ENCODE data around the gene SEC16A. TPM values are rescaled to one million over a fixed set of nuclear protein-coding genes. Genes with fewer than 3 reads are reported as not detected.

The SEC16A gene
- total RNA-seq, 1 donor from 2014 or later: 10.6 TPM

DNA sequence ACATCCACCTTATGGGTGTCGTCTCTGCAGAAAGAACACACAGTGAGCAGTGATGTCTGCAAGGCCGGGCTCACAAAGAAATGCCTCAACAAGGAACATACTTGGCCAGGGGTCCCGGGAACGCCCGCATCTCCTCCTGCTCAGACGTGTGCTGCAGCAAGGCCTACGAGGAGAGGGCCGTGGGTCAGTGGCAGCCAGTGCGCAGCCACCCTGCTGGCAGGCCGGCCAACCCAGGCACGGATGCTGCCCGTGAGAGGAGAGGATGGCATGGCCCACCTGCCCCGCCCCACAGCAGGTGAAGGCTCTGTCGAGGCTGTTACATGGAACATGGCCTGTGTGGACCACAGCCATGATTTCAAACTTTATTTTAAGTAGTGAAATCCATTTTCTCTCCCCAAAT, 19.3 kb downstream of the SEC16A start:
- DNase-seq: no peak

GRCh38 chr9:136462664-136463063, 20.2 kb downstream of the SEC16A start:
- no peak for DNase-seq

GRCh38 chr9:136460772-136461325, 22.0 kb downstream of the SEC16A start:
- no peak for DNase-seq

GRCh38 chr9:136459425-136459824, 23.4 kb downstream of the SEC16A start:
- DNase-seq: no peak

- DNase-seq: no peak
Measured at GRCh38 chr9:136457326-136457725, 25.5 kb downstream of the SEC16A start.

DNA sequence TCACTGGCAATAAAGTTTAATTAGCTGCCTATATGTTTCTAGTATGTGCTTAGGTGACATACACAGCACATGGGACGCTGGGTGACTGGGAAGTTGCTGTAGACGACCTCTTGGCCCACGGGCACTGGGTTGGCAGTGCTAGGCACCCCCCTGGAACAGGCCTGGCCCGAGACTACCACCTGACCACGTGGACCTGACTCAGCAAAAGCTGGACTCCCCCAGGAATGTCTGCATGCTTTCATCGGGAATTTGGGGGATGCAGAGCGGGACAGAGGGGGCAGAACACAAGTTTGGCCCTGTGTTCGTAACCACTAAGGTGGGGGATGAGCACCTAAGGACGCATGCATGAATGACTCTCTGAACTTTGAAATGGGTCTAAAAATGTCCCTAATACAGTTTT, 26.6 kb downstream of the SEC16A start:
- no peak for DNase-seq

GRCh38 chr9:136455043-136456002, 27.5 kb downstream of the SEC16A start:
- no peak for DNase-seq

DNA sequence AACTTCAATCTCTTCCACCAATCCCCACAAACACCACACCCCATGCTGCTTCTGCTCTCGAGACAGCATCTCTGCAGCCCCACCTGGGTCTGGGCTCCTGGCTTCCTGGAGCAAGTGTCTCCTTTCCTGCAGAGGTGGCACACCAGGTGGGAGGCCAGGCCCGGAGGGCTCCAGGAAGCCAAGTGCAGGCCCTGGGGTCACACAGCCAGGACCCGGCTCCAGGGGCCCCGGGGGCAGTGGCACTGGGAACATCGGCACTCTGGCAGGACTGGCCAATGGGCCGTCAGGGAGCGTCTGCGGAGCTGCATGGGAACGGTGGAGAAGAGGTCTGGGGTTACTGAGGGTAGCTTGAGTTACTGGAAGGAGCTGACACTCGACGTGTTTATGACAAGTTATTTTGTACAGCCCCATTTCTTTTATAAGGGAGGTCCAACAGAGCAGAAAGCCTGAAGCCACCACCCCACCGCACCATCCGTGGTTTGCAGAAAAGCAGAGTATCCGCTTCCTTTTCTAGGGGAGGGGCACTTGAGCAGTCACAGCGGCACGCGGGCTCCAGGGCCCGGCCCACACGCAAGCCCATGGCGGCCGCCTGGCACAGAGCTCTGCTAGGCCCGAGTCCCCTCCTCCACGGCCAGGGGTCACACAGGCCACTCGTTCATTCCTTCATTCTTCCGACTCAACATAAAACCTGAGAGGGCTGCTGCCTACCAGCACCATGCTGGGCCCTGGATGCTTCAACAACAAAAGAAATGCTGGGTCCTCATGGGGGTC, 28.6 kb downstream of the SEC16A start:
- no peak for DNase-seq

- no peak for DNase-seq
Measured at GRCh38 chr9:136453326-136453725, 29.5 kb downstream of the SEC16A start.

DNA sequence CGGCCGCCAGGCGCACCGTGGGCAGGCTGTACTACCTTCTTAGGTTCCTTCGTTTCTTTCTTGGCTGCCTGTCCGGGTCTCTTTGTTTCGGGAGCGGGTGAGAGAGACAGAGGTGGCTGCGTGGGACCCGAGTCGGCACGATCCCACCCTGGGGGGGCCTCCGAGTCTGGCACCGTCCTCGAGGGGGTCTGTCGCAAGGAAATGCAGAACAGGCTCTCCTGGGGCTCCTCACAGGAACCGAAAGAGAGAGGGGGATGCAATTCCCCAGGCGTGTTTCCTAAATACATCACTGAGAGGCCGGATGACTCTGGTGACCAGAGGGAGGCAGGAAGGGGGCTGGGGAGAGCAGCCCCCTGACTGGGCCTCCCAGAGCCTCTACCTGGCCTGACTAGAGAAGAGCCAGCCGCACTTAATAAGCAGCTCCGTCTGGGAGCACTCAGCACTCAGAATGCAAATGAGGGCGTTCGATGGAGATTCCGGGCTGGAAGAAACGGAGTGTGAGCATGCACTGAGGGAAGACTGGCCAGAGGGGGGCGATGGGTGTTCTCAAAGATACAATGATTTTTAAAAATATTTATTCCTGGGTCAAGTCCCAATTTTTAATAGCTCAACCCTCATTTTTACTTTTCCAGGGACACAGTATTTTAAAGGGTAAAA, 31.5 kb downstream of the SEC16A start:
- DNase-seq: no peak

DNA sequence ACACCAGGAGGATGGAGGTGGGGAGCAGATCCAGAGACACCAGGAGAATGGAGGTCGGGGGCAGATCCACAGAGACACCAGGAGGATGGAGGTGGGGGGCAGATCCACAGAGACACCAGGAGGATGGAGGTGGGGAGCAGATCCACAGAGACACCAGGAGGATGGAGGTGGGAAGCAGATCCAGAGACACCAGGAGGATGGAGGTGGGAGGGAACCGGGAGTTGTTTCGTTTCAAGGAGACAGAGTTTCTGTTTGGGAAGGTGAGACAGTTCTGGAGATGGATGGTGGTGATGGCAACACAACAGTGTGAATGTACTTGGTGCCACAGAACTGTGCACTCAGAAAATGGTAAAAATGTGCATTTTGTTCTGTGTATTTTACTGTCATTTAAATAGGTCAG, 34.2 kb downstream of the SEC16A start:
- no peak for DNase-seq

- no peak for DNase-seq
Measured at GRCh38 chr9:136447173-136447778, 35.6 kb downstream of the SEC16A start.

- DNase-seq: no peak
Measured at GRCh38 chr9:136445799-136446198, 37.0 kb downstream of the SEC16A start.

- no peak for DNase-seq
Measured at GRCh38 chr9:136444102-136444501, 38.7 kb downstream of the SEC16A start.

DNA sequence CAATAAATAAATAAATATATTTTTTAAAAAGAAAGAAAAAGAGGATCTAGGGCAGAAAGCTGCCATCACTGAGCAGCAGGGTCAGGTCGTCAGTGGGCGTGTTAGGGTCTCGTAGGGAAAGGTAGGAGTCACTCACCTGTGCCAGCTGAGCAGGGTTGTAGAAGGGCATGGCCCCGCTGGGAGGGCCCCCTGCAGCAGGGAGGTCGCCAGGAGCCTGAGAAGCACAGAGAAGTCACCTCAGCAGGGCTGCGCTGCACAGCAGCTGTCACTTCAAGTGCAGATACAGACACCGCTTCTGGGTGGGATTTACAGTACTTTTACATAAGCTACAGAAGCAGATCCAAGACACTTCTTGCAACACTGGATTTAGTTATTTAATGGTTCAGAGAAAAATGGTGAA, 39.2 kb downstream of the SEC16A start:
- no peak for DNase-seq

GRCh38 chr9:136443087-136443486, 39.8 kb downstream of the SEC16A start:
- no peak for DNase-seq

DNA sequence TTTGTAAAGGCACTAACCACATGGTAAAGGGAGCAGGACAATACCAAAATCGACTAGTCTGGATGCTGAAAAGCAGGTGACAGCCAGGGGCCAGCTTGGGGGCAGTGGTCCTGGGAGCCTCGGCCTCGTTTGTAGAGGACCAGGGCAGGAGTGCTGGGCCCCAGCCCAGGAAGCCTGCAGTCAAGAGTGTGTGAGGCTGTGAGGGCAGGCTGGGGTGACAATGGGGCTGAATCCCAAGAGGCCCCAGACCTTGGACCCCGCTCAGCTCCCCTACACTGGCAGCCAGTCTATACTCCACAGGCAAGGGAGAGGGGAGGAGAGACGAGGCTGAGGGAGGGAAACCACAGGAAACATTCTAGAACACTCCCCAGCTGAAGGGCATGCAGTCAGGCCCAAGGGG, 40.6 kb downstream of the SEC16A start:
- DNase-seq: no peak

- no peak for DNase-seq
Measured at GRCh38 chr9:136441681-136442245, 41.1 kb downstream of the SEC16A start.

DNA sequence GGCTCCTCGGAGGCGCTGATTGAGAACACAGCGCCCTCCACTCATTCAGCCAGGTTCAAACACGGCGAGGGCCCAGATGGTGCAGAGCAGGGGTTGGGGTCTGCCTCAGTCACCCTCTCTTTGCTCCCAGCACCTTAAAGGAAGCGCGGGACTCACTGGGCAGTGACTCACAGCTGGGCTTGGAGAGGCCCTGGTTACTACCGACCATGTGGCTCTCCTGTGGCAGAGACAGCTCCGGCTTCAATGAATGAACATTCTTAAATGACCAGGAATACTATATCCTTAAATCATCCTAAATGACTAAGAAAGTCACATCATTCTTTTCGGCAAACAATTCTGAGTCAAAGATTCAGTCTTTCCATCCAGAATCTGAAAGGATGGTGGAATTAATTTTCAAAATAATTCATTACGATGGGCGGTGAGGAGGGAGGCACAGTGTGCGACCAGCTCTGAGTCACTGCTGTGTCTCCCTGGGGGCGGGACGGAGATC, 41.6 kb downstream of the SEC16A start:
- DNase-seq: no peak

DNA sequence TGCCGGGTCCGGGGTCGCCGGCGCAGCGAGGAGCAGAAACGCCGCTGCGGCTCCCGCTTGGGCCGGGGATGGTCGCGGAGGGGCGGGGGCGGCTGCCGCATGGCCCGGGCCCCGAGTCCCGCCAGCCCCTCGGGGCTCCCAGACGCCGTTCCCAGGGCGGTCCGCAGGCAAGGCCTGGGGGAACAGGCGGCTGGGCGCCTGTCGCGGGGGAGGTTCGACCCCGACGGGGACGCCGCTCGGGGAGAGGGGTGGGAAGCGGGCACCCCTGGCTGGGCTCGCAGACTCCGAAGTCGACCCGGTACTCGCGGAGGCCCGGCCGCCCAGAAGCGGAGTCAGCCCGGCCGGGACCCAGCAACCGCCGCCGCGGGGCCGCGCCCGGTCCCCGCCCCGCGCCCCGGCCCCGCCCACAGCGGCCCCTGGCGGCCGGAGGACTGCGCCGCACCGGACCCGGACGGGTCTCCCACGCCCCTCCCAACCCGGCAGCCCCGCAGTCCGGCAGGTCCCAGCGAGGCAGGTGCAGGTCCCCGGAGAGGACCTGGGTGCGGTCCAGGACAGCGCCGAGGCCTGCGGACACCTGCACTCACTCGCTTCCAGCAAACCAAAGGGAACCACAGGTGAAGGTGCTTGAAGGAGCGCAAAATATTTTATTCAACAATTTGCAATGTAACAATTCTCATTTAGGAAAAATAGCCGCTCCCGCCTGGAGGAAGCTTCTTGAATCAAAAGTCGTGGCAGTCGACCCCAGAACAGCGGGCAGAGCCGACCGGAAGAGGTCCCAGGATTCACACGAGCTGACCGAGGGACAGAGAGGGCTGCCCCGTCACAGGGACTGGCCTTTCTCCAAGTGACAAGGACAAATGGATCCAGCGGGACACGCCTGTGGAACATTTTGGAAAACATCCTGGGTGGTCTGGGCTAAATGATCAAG, 43.1 kb downstream of the SEC16A start, which contains the start of gene INPP5E:
TSS of gene INPP5E (minus strand) at position 365 of the 928 bp plus-strand sequence. CDS start 426 bp downstream, outside the sequence.
- DNase-seq: peak; percentile 36
